ENCODE measurements around the gene MAMLD1.
A peak's percentile ranks its signal among the peaks of the same experiment; 100 is the strongest.

GRCh38 chrX:150547375-150548115 lies 184.4 kb downstream of the MAMLD1 start:
- TF ChIP-seq CEBPB (IDR thresholded peaks at IDR 0.05; ENCODE audit: low read depth, low read length) (no peak), EP300 (IDR thresholded peaks at IDR 0.05; ENCODE audit: borderline replicate concordance in 1 of 2, low read depth in 2 of 2, low read length in 2 of 2) (no peak), CTCF (IDR thresholded peaks at IDR 0.05; ENCODE audit: control extremely low read depth in 1 of 3, insufficient read depth in 1 of 3, low read depth in 1 of 3, low read length in 3 of 3) (no peak), NANOG (IDR thresholded peaks at IDR 0.05; ENCODE audit: insufficient read depth, low read depth, low read length, poor library complexity, severe bottlenecking) (no peak), BCL11A (IDR thresholded peaks at IDR 0.05; ENCODE audit: low read depth in 2 of 2, low read length in 2 of 2) (no peak), ZNF274 (IDR thresholded peaks at IDR 0.05; ENCODE audit: borderline replicate concordance, extremely low read depth, low read length) (no peak), TAF1 (IDR thresholded peaks at IDR 0.05; ENCODE audit: low read depth, low read length) (0 out of 2 replicates have a peak, but pooled peaks have one; percentile 21), POLR2AphosphoS5 (IDR thresholded peaks at IDR 0.05; ENCODE audit: low read depth, low read length) (no peak), EZH2 (IDR thresholded peaks at IDR 0.05; ENCODE audit: low read depth, low read length, severe bottlenecking) (no peak), SP1 (IDR thresholded peaks at IDR 0.05; ENCODE audit: low read depth, low read length) (no peak), CHD2 (IDR thresholded peaks at IDR 0.05; ENCODE audit: low read length) (no peak)
